ENCODE results near the gene TMEM255B. TPM values are rescaled to one million over a fixed set of nuclear protein-coding genes. Genes with fewer than 3 reads are reported as not detected.

Gene TMEM255B
- total and polyA plus RNA-seq, 2 of the 4 experiments (the other 2 are of a cell fraction) = 0.36 to 0.94 TPM

DNA sequence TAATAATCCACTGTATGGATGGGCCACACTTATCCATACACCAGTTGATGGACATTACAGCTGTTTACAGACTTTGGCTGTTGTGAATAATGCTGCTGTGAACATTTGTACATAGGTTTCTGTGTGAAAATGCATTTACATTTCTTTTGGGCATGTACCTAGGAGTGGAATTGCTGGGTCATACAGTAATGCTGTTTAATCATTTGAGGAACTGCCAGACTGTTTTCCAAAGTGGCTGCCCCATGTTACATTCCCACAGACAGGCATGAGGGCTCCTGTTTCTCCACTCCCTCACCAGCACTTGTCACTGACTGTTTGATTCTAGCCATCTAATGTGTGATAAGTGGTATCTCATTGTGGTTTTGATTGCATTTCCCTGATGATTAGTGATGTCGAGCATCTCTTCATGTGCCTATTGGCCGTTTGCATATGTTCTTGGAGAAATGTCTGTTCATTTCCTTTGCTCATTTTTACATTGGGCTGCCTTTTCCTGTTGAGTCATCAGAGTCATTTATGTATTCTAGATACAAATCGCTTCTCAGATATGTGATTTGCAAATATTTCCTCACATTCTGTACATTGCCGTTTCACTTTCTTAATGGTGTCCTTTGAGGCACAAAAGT lies 12.8 kb downstream of the TMEM255B start:
- Histone ChIP-seq H2AK9ac (replicated peaks; ENCODE audit: low read depth, low read length, poor library complexity) (no peak overlapping the region), H3K4me2 (ENCODE audit: low read depth, low read length) (no peak overlapping the region), H3K9me1 (ENCODE audit: insufficient read depth, low read length) (peaks cover 9% of the 10 kb centered on the region), H3K14ac (replicated peaks; ENCODE audit: low read depth, low read length) (no peak overlapping the region), H3K4me3 (ENCODE audit: insufficient read depth, low read depth, low read length) (no peak overlapping the region), H3K36me3 (ENCODE audit: control insufficient read depth, insufficient read depth, low read length) (no peaks in the 10 kb centered on the region), H3K4me1 (ENCODE audit: control insufficient read depth, insufficient read depth, low read length) (no peaks in the 10 kb centered on the region), H3K27me3 (ENCODE audit: control insufficient read depth, insufficient read depth, low read length) (peaks cover 7% of the 10 kb centered on the region), H3K18ac (ENCODE audit: low read depth, low read length) (no peak overlapping the region), H3K79me1 (ENCODE audit: low read depth in 1 of 2, low read length in 2 of 2) (peaks cover 0 to 5% of the 10 kb centered on the region in 2 experiments; a peak in 1 of 4 replicates), H2BK20ac (ENCODE audit: low read depth, low read length) (no peak overlapping the region), H2BK5ac (ENCODE audit: low read depth, low read length, poor library complexity, severe bottlenecking) (no peak overlapping the region), H4K8ac (ENCODE audit: low read depth in 2 of 2, low read length in 2 of 2) (no peak overlapping the region), H4K5ac (ENCODE audit: low read depth, low read length) (no peak overlapping the region), H2BK15ac (ENCODE audit: low read depth, low read length) (no peak overlapping the region; the same call in 2 of the 3 replicates), H3K23ac (ENCODE audit: low read depth, low read length) (no peak overlapping the region), H3K4ac (ENCODE audit: low read depth, low read length) (no peak overlapping the region), H3K27ac (ENCODE audit: insufficient read depth, low read length) (no peak overlapping the region), H2AFZ (replicated peaks; ENCODE audit: low read length, poor library complexity) (peak overlapping the region; percentile 58), H4K91ac (ENCODE audit: insufficient read depth, low read depth, low read length) (no peak overlapping the region), H4K20me1 (ENCODE audit: insufficient read depth, low read length) (no peaks in the 10 kb centered on the region), H3K9ac (ENCODE audit: low read depth, low read length) (no peak overlapping the region), H2AK5ac (ENCODE audit: low read depth, low read length) (no peak overlapping the region), H3K9me3 (ENCODE audit: control insufficient read depth, insufficient read depth, low read length) (peaks cover 5% of the 10 kb centered on the region; the same call in 1 of the 2 replicates), H2BK120ac (ENCODE audit: low read depth, low read length) (no peak overlapping the region), H3K56ac (ENCODE audit: extremely low read depth, insufficient read depth, low read length) (no peak overlapping the region)
- ATAC-seq (ENCODE audit: low read depth) (no peak), DNase-seq (peak; percentile 37)
- dilution Hi-C loops (cut with HindIII; ENCODE audit: low sequenced_read_pairs, unreplicated experiment) (no loop called here), in situ Hi-C loops (cut with MboI; ENCODE audit: low sequenced_read_pairs) (no loop called here), intact Hi-C loops (cut with micrococcal nuclease) (no loop called here)
- ChIA-PET POLR2A (ENCODE audit: unreplicated experiment) (no interaction called here), CTCF (no interaction called here)
- TF ChIP-seq SMC3 (IDR thresholded peaks at IDR 0.05; ENCODE audit: low read depth, low read length) (no peak), NFE2L2 (IDR thresholded peaks at IDR 0.05; ENCODE audit: low read depth, low read length) (no peak), MXI1 (IDR thresholded peaks at IDR 0.05; ENCODE audit: borderline replicate concordance, low read depth, low read length) (no peak), POLR2A (IDR thresholded peaks at IDR 0.05; ENCODE audit: low read depth, low read length) (no peak), ELK1 (IDR thresholded peaks at IDR 0.05; ENCODE audit: borderline replicate concordance, low read depth, low read length) (no peak), MAFK (IDR thresholded peaks at IDR 0.05; ENCODE audit: low read depth, low read length) (no peak), CEBPB (IDR thresholded peaks at IDR 0.05; ENCODE audit: low read depth, low read length) (no peak), RAD21 (IDR thresholded peaks at IDR 0.05; ENCODE audit: low read length) (no peak), FOS (IDR thresholded peaks at IDR 0.05; ENCODE audit: low read depth, low read length) (no peak), MAZ (IDR thresholded peaks at IDR 0.05; ENCODE audit: borderline replicate concordance, low read depth, low read length) (no peak), CHD1 (IDR thresholded peaks at IDR 0.05; ENCODE audit: low read depth, low read length) (no peak), BHLHE40 (IDR thresholded peaks at IDR 0.05; ENCODE audit: low read depth, low read length) (no peak), RCOR1 (IDR thresholded peaks at IDR 0.05; ENCODE audit: insufficient replicate concordance, low read length) (no peak), RFX5 (IDR thresholded peaks at IDR 0.05; ENCODE audit: low read depth, low read length) (no peak)
- TF ChIP-seq, protein P1, sequence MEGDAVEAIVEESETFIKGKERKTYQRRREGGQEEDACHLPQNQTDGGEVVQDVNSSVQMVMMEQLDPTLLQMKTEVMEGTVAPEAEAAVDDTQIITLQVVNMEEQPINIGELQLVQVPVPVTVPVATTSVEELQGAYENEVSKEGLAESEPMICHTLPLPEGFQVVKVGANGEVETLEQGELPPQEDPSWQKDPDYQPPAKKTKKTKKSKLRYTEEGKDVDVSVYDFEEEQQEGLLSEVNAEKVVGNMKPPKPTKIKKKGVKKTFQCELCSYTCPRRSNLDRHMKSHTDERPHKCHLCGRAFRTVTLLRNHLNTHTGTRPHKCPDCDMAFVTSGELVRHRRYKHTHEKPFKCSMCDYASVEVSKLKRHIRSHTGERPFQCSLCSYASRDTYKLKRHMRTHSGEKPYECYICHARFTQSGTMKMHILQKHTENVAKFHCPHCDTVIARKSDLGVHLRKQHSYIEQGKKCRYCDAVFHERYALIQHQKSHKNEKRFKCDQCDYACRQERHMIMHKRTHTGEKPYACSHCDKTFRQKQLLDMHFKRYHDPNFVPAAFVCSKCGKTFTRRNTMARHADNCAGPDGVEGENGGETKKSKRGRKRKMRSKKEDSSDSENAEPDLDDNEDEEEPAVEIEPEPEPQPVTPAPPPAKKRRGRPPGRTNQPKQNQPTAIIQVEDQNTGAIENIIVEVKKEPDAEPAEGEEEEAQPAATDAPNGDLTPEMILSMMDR (conservative IDR thresholded peaks at IDR 0.05; ENCODE audit: low read depth, low read length) = no peak
- TF ChIP-seq, protein P2, sequence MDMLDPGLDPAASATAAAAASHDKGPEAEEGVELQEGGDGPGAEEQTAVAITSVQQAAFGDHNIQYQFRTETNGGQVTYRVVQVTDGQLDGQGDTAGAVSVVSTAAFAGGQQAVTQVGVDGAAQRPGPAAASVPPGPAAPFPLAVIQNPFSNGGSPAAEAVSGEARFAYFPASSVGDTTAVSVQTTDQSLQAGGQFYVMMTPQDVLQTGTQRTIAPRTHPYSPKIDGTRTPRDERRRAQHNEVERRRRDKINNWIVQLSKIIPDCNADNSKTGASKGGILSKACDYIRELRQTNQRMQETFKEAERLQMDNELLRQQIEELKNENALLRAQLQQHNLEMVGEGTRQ (IDR thresholded peaks at IDR 0.05; ENCODE audit: low read depth, low read length) = no peak
- WGBS, 2 experiments (ENCODE audit: extremely low coverage in 2 of 2, insufficient read length in 1 of 2) = 20% methylated on average over 1 of the region's 4 CpGs; no CpG with 5 or more reads in 1 of the 2 experiments
- no TSS peak for BruUV-seq (replicated peaks)

All from IMR-90 (cell line).